ENCODE results near the gene CALHM3. TPM values are rescaled to one million over a fixed set of nuclear protein-coding genes. Genes with fewer than 3 reads are reported as not detected.
A peak's percentile ranks its signal among the peaks of the same experiment; 100 is the strongest.

CALHM3 gene
- total RNA-seq, 2 experiments from 2014 or later: not detected

DNA sequence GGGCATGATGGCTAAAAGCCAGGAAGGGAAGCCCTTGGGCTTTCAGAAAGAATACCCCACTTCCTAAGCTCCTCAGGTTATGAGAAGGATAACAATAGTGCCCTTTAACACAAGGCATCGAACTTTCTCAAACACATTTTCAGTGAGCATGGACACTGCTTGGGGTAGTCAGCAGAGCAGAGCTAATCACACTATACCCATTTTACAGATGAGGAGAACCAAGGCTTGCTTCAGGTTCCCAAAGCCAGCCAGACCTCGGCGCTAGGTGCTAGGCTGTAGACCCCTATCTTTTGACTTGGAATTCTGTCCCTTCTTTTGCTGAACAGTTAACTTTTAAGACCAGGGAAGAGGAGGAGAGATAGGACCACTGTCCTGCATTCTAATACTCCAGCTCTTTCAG lies 16.3 kb upstream of the CALHM3 start:
- H3K4me2 ChIP-seq (ENCODE audit: low read length): no peak overlapping the region
- H3K9me3 ChIP-seq (ENCODE audit: low read length): no peaks in the 10 kb centered on the region
- peaks cover 43% of the 10 kb centered on the region for H3K4me1 ChIP-seq (ENCODE audit: insufficient read depth, low read length, poor library complexity, severe bottlenecking)
- ChIA-PET CTCF (ENCODE audit: unreplicated experiment) (no interaction called here), POLR2A (no interaction called here)
- no TSS peak for BruUV-seq (replicated peaks)
- intact Hi-C loops (cut with micrococcal nuclease; ENCODE audit: unreplicated experiment): no loop called here
- no peak for DNase-seq (ENCODE audit: low spot score)
- no peak overlapping the region for H2AFZ ChIP-seq (ENCODE audit: low read length)
- no peaks in the 10 kb centered on the region for H3K36me3 ChIP-seq (ENCODE audit: insufficient read depth, low read length)
- no peaks in the 10 kb centered on the region for H4K20me1 ChIP-seq (ENCODE audit: insufficient read depth, low read length)
- H3K79me2 ChIP-seq (ENCODE audit: insufficient read depth, low read depth, low read length): no peaks in the 10 kb centered on the region
- TF ChIP-seq, protein P1, sequence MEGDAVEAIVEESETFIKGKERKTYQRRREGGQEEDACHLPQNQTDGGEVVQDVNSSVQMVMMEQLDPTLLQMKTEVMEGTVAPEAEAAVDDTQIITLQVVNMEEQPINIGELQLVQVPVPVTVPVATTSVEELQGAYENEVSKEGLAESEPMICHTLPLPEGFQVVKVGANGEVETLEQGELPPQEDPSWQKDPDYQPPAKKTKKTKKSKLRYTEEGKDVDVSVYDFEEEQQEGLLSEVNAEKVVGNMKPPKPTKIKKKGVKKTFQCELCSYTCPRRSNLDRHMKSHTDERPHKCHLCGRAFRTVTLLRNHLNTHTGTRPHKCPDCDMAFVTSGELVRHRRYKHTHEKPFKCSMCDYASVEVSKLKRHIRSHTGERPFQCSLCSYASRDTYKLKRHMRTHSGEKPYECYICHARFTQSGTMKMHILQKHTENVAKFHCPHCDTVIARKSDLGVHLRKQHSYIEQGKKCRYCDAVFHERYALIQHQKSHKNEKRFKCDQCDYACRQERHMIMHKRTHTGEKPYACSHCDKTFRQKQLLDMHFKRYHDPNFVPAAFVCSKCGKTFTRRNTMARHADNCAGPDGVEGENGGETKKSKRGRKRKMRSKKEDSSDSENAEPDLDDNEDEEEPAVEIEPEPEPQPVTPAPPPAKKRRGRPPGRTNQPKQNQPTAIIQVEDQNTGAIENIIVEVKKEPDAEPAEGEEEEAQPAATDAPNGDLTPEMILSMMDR (conservative IDR thresholded peaks at IDR 0.05; ENCODE audit: low read length): no peak
- no peak for TF ChIP-seq EZH2phosphoT487 (IDR thresholded peaks at IDR 0.05; ENCODE audit: borderline replicate concordance, low read depth, low read length)
- no peak overlapping the region for H3K4me3 ChIP-seq (ENCODE audit: low read depth, low read length, poor library complexity, severe bottlenecking)
- no peaks in the 10 kb centered on the region for H3K9me2 ChIP-seq (ENCODE audit: insufficient read depth, low read length)
- no peak overlapping the region for H3K27ac ChIP-seq (ENCODE audit: low read depth, low read length, poor library complexity, severe bottlenecking)

- peak overlapping the region; percentile 70 for H3K4me3 ChIP-seq (ENCODE audit: low read depth, low read length, poor library complexity, severe bottlenecking)
These were observed 15.2 kb upstream of the CALHM3 start for GRCh38 chr10:103493916-103494877.

More at GRCh38 chr10:103493916-103494877, 15.2 kb upstream of the CALHM3 start:
- Histone ChIP-seq H3K4me1 (ENCODE audit: insufficient read depth, low read length, poor library complexity, severe bottlenecking) (peaks cover 34% of the 10 kb centered on the region), H3K27ac (ENCODE audit: low read depth, low read length, poor library complexity, severe bottlenecking) (no peak overlapping the region), H3K79me2 (ENCODE audit: insufficient read depth, low read depth, low read length) (no peaks in the 10 kb centered on the region), H4K20me1 (ENCODE audit: insufficient read depth, low read length) (no peaks in the 10 kb centered on the region), H3K9me3 (ENCODE audit: low read length) (no peaks in the 10 kb centered on the region), H3K4me2 (ENCODE audit: low read length) (peak overlapping the region; percentile 83), H3K9me2 (ENCODE audit: insufficient read depth, low read length) (no peaks in the 10 kb centered on the region), H2AFZ (ENCODE audit: low read length) (peak overlapping the region; percentile 50; the same call in 1 of the 2 replicates), H3K36me3 (ENCODE audit: insufficient read depth, low read length) (no peaks in the 10 kb centered on the region)
- ChIA-PET POLR2A (no interaction called here), CTCF (ENCODE audit: unreplicated experiment) (no interaction called here)
- BruUV-seq (replicated peaks): no TSS peak
- TF ChIP-seq EZH2phosphoT487 (IDR thresholded peaks at IDR 0.05; ENCODE audit: borderline replicate concordance, low read depth, low read length): no peak
- TF ChIP-seq, protein P1 (conservative IDR thresholded peaks at IDR 0.05; ENCODE audit: low read length): no peak
- intact Hi-C loops (cut with micrococcal nuclease; ENCODE audit: unreplicated experiment): no loop called here
- no peak for DNase-seq (ENCODE audit: low spot score)
